H9 (cell line): ENCODE data around the gene GRIN3B. TPM values are rescaled to one million over a fixed set of nuclear protein-coding genes. Genes with fewer than 3 reads are reported as not detected.

Experiments
- DNase-seq: peaks from one replicate; pipeline ENCODE4 v3.0.0-alpha.2; 2017
- H2AFZ ChIP-seq: one replicate; pipeline ENCODE4 v1.6.1; 2013; ENCODE audit warnings: mild to moderate bottlenecking, low read length, control low read depth, moderate library complexity
- H2AK5ac ChIP-seq: 2 replicates; pipeline ENCODE4 v1.6.1; 2013; ENCODE audit warnings: low read length, control low read depth, mixed read lengths; ENCODE audit not compliant: insufficient read length
- H2BK120ac ChIP-seq: one replicate; pipeline ENCODE4 v1.6.1; 2013; ENCODE audit warnings: low read depth, mild to moderate bottlenecking, low read length, control low read depth, inconsistent platforms; ENCODE audit not compliant: poor library complexity, severe bottlenecking
- H2BK12ac ChIP-seq: 2 replicates; pipeline ENCODE4 v1.6.1; 2013; ENCODE audit warnings: low read length, control low read depth, mixed read lengths, low read depth; ENCODE audit not compliant: insufficient read length
- H2BK15ac ChIP-seq: 2 replicates; pipeline ENCODE4 v1.6.1; 2013; ENCODE audit warnings: low read depth, low read length, control low read depth
- H2BK20ac ChIP-seq: one replicate; pipeline ENCODE4 v1.6.1; 2013; ENCODE audit warnings: low read depth, mild to moderate bottlenecking, low read length, control low read depth, inconsistent platforms; ENCODE audit not compliant: poor library complexity, severe bottlenecking
- H2BK5ac ChIP-seq: 2 replicates; pipeline ENCODE4 v1.6.1; 2013; ENCODE audit warnings: low read length, control low read depth, mixed read lengths; ENCODE audit not compliant: insufficient read length
- H3K14ac ChIP-seq: 2 replicates; pipeline ENCODE4 v1.6.1; 2013; ENCODE audit warnings: low read length, control low read depth; ENCODE audit not compliant: insufficient read depth
- H3K18ac ChIP-seq: 2 replicates; pipeline ENCODE4 v1.6.1; 2013; ENCODE audit warnings: low read depth, mild to moderate bottlenecking, mixed read lengths, low read length, control low read depth; ENCODE audit not compliant: insufficient read length
- H3K23ac ChIP-seq: 2 replicates; pipeline ENCODE4 v1.6.1; 2013; ENCODE audit warnings: low read length, control low read depth, mixed read lengths, low read depth; ENCODE audit not compliant: insufficient read length
- H3K23me2 ChIP-seq: 2 replicates; pipeline ENCODE4 v1.6.1; 2013; ENCODE audit warnings: low read depth, mild to moderate bottlenecking, mixed read lengths, low read length, control low read depth; ENCODE audit not compliant: insufficient read length, poor library complexity, severe bottlenecking
- H3K27ac ChIP-seq: 2 replicates; pipeline ENCODE4 v1.5.1; 2013; ENCODE audit warnings: low read length, control low read depth, mixed read lengths, low read depth; ENCODE audit not compliant: insufficient read length
- H3K27me3 ChIP-seq: 2 replicates; pipeline ENCODE4 v1.6.1; 2013; ENCODE audit warnings: low read length, control low read depth, inconsistent platforms; ENCODE audit not compliant: insufficient read depth
- H3K4ac ChIP-seq: 2 replicates; pipeline ENCODE4 v1.6.1; 2013; ENCODE audit warnings: low read depth, mild to moderate bottlenecking, control low read depth, inconsistent platforms, low read length, moderate library complexity
- H3K4me1 ChIP-seq: 2 replicates; pipeline ENCODE4 v1.6.1; 2013; ENCODE audit warnings: low read length, control low read depth, inconsistent platforms; ENCODE audit not compliant: insufficient read depth
- H3K4me2 ChIP-seq: 2 replicates; pipeline ENCODE4 v1.6.1; 2013; ENCODE audit warnings: low read length, control low read depth, mixed read lengths; ENCODE audit not compliant: insufficient read length, insufficient read depth
- H3K56ac ChIP-seq: 2 replicates; pipeline ENCODE4 v1.6.1; 2013; ENCODE audit warnings: low read depth, mild to moderate bottlenecking, mixed read lengths, low read length, control low read depth; ENCODE audit not compliant: insufficient read length
- H3K79me1 ChIP-seq: 2 replicates; pipeline ENCODE4 v1.6.1; 2013; ENCODE audit warnings: low read depth, mild to moderate bottlenecking, moderate library complexity, low read length, control low read depth, inconsistent platforms; ENCODE audit not compliant: insufficient read depth, poor library complexity, severe bottlenecking
- H3K79me2 ChIP-seq: 2 replicates; pipeline ENCODE4 v1.6.1; 2013; ENCODE audit warnings: low read length, control low read depth, inconsistent platforms; ENCODE audit not compliant: insufficient read depth
- H3K9ac ChIP-seq: 2 replicates; pipeline ENCODE4 v1.6.1; 2013; ENCODE audit warnings: low read length, control low read depth, mixed read lengths; ENCODE audit not compliant: insufficient read length; ENCODE audit errors: extremely low read depth
- H3K9me3 ChIP-seq: one replicate; pipeline ENCODE4 v1.6.1; 2013; ENCODE audit warnings: low read depth, low read length, inconsistent platforms; ENCODE audit not compliant: control insufficient read depth
- H3T11ph ChIP-seq: one replicate; pipeline ENCODE4 v1.6.1; 2013; ENCODE audit warnings: mild to moderate bottlenecking, low read length, control low read depth, inconsistent platforms
- H4K20me1 ChIP-seq: one replicate; pipeline ENCODE4 v1.6.1; 2013; ENCODE audit not compliant: control insufficient read depth, insufficient read length, insufficient read depth
- H4K5ac ChIP-seq: 2 replicates; pipeline ENCODE4 v1.6.1; 2013; ENCODE audit warnings: low read depth, mild to moderate bottlenecking, mixed read lengths, low read length, control low read depth; ENCODE audit not compliant: insufficient read length
- H4K8ac ChIP-seq: replicated peaks from 2 replicates; pipeline ENCODE4 v1.6.1; 2013; ENCODE audit warnings: low read length, control low read depth, mixed read lengths, low read depth; ENCODE audit not compliant: insufficient read length
- H4K91ac ChIP-seq: 2 replicates; pipeline ENCODE4 v1.6.1; 2013; ENCODE audit warnings: low read depth, mild to moderate bottlenecking, moderate library complexity, mixed read lengths, low read length, control low read depth; ENCODE audit not compliant: insufficient read length
- H3K27ac Mint-ChIP-seq, 3 experiments: 2 replicates in 2 of 3; 3 replicates in 1 of 3; pipeline ENCODE4 v1.8.0; 2020 to 2021; ENCODE audit warnings: mixed read lengths in 3 of 3, mild to moderate bottlenecking in 1 of 3, moderate library complexity in 1 of 3
- H3K27me3 Mint-ChIP-seq: 2 replicates; pipeline ENCODE4 v1.8.0; 2021; ENCODE audit warnings: low read depth, mild to moderate bottlenecking, moderate library complexity, mixed read lengths
- H3K36me3 Mint-ChIP-seq, 3 experiments: 2 replicates in 2 of 3; 3 replicates in 1 of 3; pipeline ENCODE4 v1.8.0; 2020 to 2021; ENCODE audit warnings: low read depth in 3 of 3, mixed read lengths in 3 of 3; ENCODE audit not compliant: insufficient read depth in 1 of 3
- H3K4me1 Mint-ChIP-seq, 2 experiments: 2 replicates each; pipeline ENCODE4 v1.8.0; 2020; ENCODE audit warnings: mixed read lengths in 2 of 2
- H3K4me3 Mint-ChIP-seq, 2 experiments: 2 replicates in 1 of 2; 3 replicates in 1 of 2; pipeline ENCODE4 v1.8.0; 2020 to 2021; ENCODE audit warnings: mild to moderate bottlenecking in 2 of 2, mixed read lengths in 2 of 2, moderate library complexity in 1 of 2
- H3K9me3 Mint-ChIP-seq, 2 experiments: 2 replicates in 1 of 2; 3 replicates in 1 of 2; pipeline ENCODE4 v1.8.0; 2020; ENCODE audit warnings: mild to moderate bottlenecking in 2 of 2, mixed read lengths in 2 of 2, moderate library complexity in 1 of 2
- WGBS: extraction: QIAGEN DNeasy Blood & Tissue Kit; methylation state at CpG from one replicate; pipeline ENCODE4 v1.1.7; 2013; ENCODE audit warnings: missing lambda C conversion rate, low lambda C conversion rate, mixed read lengths; ENCODE audit not compliant: insufficient read length; ENCODE audit errors: extremely low coverage; 5-methylcytosine and 5-hydroxymethylcytosine counted together
- total RNA-seq: library from RNA; stranded (reverse); gene quantifications from 2 replicates; pipeline ENCODE4 v1.2.1, GENCODE V29; 2021
- TF ChIP-seq, protein P1 (sequence below): fragments of 200-600 bp; sonication (generic); conservative IDR thresholded peaks from 3 replicates; pipeline ENCODE4 v1.8.0; 2021; ENCODE audit warnings: antibody characterized with exemption, mild to moderate bottlenecking

Gene GRIN3B
- total RNA-seq, 1 experiment from 2014 or later, result 1.0 TPM

DNA sequence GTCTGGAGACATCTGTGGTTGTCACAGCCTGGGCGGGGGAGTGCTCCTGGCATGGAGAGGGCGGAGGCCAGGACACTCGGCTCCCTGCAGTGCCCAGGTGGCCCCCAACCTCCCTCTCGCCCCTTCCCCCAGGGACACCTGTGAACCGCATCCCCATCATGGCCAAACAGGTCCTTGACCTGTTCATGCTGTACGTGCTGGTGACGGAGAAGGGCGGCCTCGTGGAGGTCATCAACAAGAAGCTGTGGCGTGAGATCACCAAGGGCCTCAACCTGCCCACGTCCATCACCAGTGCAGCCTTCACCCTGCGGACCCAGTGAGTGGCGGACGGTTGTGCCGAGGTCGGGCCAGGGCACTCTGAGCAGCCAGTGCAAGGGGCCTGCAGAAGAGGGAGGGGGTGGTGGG is 36.1 kb upstream of the GRIN3B start:
- no peak overlapping the region for H2BK12ac ChIP-seq
- H2AK5ac ChIP-seq, result no peak overlapping the region
- H4K8ac ChIP-seq, result no peak overlapping the region
- no peak overlapping the region for H2BK20ac ChIP-seq
- no peak overlapping the region for H3K27ac ChIP-seq
- H2BK5ac ChIP-seq, result no peak overlapping the region
- H3K23me2 ChIP-seq, result no peaks in the 10 kb centered on the region
- no peak overlapping the region for H3T11ph ChIP-seq
- no peak overlapping the region for H4K91ac ChIP-seq
- WGBS, result no CpG with 5 or more reads among the region's 16 CpGs
- Mint-ChIP-seq H3K4me1 (peaks cover 2 to 25% of the 10 kb centered on the region in 2 experiments), H3K36me3 (peaks cover 42 to 72% (median 60%) of the 10 kb centered on the region in 3 experiments), H3K4me3 (no peak overlapping the region), H3K27ac (no peak overlapping the region), H3K9me3 (peaks cover 4 to 11% of the 10 kb centered on the region in 2 experiments; a peak in 4 of 5 replicates), H3K27me3 (no peaks in the 10 kb centered on the region)
- H3K4me2 ChIP-seq, result no peak overlapping the region
- TF ChIP-seq, protein P1, sequence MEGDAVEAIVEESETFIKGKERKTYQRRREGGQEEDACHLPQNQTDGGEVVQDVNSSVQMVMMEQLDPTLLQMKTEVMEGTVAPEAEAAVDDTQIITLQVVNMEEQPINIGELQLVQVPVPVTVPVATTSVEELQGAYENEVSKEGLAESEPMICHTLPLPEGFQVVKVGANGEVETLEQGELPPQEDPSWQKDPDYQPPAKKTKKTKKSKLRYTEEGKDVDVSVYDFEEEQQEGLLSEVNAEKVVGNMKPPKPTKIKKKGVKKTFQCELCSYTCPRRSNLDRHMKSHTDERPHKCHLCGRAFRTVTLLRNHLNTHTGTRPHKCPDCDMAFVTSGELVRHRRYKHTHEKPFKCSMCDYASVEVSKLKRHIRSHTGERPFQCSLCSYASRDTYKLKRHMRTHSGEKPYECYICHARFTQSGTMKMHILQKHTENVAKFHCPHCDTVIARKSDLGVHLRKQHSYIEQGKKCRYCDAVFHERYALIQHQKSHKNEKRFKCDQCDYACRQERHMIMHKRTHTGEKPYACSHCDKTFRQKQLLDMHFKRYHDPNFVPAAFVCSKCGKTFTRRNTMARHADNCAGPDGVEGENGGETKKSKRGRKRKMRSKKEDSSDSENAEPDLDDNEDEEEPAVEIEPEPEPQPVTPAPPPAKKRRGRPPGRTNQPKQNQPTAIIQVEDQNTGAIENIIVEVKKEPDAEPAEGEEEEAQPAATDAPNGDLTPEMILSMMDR, result no peak
- H3K27me3 ChIP-seq, result no peaks in the 10 kb centered on the region
- H4K20me1 ChIP-seq, result no peaks in the 10 kb centered on the region
- H2AFZ ChIP-seq, result no peak overlapping the region
- no peak overlapping the region for H2BK15ac ChIP-seq
- no peak overlapping the region for H3K56ac ChIP-seq
- H3K9ac ChIP-seq, result no peak overlapping the region
- DNase-seq, result no peak
- H3K18ac ChIP-seq, result no peak overlapping the region
- no peaks in the 10 kb centered on the region for H3K79me1 ChIP-seq
- no peaks in the 10 kb centered on the region for H3K9me3 ChIP-seq
- H3K23ac ChIP-seq, result no peak overlapping the region
- H4K5ac ChIP-seq, result no peak overlapping the region
- H3K14ac ChIP-seq, result no peak overlapping the region
- H3K79me2 ChIP-seq, result no peaks in the 10 kb centered on the region
- no peak overlapping the region for H2BK120ac ChIP-seq
- H3K4ac ChIP-seq, result no peak overlapping the region
- H3K4me1 ChIP-seq, result no peaks in the 10 kb centered on the region
